HUES48 (cell line): ENCODE data around the gene MYO5B.

ENCODE experiments used
- H3K27ac ChIP-seq: one replicate; pipeline ENCODE4 v1.7.0; 2013; ENCODE audit warnings: low read depth, low read length, inconsistent platforms
- H3K27me3 ChIP-seq: 2 replicates; pipeline ENCODE4 v1.6.1; 2013; ENCODE audit warnings: mild to moderate bottlenecking, low read length; ENCODE audit not compliant: control insufficient read depth, insufficient read depth
- H3K36me3 ChIP-seq: 2 replicates; pipeline ENCODE4 v1.6.1; 2013; ENCODE audit warnings: low read length; ENCODE audit not compliant: control insufficient read depth, insufficient read depth
- H3K4me1 ChIP-seq: 2 replicates; pipeline ENCODE4 v1.6.1; 2013; ENCODE audit warnings: mild to moderate bottlenecking, low read length; ENCODE audit not compliant: control insufficient read depth, insufficient read depth
- H3K4me3 ChIP-seq: 2 replicates; pipeline ENCODE4 v1.5.1; 2013; ENCODE audit warnings: mild to moderate bottlenecking, low read depth, low read length
- H3K9ac ChIP-seq: 2 replicates; pipeline ENCODE4 v1.6.1; 2013; ENCODE audit warnings: mild to moderate bottlenecking, low read depth, low read length, moderate library complexity
- H3K9me3 ChIP-seq: 2 replicates; pipeline ENCODE4 v1.6.1; 2013; ENCODE audit warnings: low read length; ENCODE audit not compliant: control insufficient read depth, insufficient read depth

The MYO5B gene

DNA sequence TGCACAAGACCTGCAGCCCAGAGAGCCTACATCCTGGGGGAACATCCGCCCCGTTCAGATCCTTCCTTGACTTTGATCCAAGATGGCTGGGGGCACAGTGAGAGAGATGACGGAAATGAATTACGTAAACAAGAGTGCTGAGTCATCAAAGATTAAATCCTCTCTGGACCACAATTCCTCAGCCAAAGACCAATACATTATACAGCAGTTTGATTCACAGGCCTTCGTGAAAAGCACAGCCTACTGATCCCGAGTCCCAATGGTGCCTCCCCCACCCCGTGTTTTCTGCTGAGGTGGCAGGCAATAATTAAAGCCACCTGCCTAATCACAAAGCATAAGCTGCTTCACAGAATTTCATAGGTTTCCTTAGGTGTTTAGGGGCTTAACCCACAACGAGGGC is 43.0 kb downstream of the MYO5B start:
- Histone ChIP-seq H3K27me3 (no peaks in the 10 kb centered on the region), H3K4me3 (no peak overlapping the region), H3K36me3 (no peaks in the 10 kb centered on the region), H3K4me1 (no peaks in the 10 kb centered on the region), H3K27ac (no peak overlapping the region), H3K9ac (no peak overlapping the region), H3K9me3 (no peaks in the 10 kb centered on the region)

DNA sequence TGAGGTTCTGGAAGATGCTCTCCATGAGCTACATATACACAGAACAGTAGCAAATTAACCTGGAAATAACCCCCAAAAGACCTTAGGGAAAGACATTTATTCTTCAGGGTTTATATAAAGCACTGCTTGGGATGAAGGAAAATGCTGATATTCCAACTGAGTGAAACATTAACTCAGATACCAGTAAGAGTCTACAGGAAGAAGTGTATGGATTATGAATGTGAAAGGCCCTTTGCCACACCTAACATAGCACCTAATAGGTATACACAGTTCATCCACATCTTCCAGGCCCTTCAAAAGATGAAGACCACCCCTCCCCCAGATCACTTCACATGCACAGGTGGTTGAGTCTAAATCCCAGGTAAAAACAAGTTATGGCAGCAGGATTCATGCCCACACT is 50.4 kb downstream of the MYO5B start:
- Histone ChIP-seq H3K36me3 (no peaks in the 10 kb centered on the region), H3K4me3 (no peak overlapping the region), H3K27ac (no peak overlapping the region), H3K9me3 (no peaks in the 10 kb centered on the region), H3K9ac (no peak overlapping the region), H3K27me3 (no peaks in the 10 kb centered on the region), H3K4me1 (no peaks in the 10 kb centered on the region)

DNA sequence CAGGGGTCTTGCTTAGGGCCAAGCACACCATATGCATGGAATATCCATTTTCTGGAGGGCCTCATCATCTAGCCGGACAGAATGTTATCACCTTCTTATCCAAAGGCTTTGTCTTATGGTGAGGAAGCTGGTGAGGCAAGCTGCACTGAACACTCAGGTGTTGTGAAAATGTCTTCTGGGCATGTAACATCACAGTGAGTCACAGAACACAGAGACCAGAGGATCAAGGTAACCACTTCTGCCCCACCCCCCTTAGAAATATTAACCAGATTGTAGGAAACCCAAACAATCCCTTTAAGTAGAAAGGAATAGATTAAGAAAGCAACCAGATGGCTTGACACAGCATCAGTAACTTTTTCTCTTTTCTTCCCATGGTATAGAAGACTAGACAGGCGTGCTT is 51.1 kb downstream of the MYO5B start:
- no peaks in the 10 kb centered on the region for H3K27me3 ChIP-seq
- no peaks in the 10 kb centered on the region for H3K36me3 ChIP-seq
- H3K4me3 ChIP-seq = no peak overlapping the region
- no peaks in the 10 kb centered on the region for H3K9me3 ChIP-seq
- no peaks in the 10 kb centered on the region for H3K4me1 ChIP-seq
- H3K27ac ChIP-seq = no peak overlapping the region
- no peak overlapping the region for H3K9ac ChIP-seq

DNA sequence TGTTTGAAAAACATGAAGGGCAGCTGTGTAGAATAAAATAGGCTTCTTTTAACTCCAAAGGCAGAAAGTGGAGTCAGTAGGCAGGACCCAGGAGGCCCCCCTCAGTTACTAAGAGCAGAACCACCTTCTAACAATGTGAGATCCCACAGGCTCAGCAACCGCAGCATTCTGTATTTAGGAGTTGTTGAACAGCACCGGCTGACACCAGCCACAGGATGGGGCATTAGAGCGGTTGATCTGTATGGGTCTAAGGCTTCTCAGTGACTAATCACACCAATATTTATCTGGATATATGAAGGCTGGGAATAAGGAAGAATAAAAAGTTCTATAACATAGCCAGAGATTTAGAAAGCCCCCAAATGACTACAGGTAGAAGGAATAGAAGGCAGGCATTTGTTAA is 51.7 kb downstream of the MYO5B start:
- H3K36me3 ChIP-seq = no peaks in the 10 kb centered on the region
- H3K9ac ChIP-seq = no peak overlapping the region
- H3K4me1 ChIP-seq = no peaks in the 10 kb centered on the region
- H3K27me3 ChIP-seq = no peaks in the 10 kb centered on the region
- no peaks in the 10 kb centered on the region for H3K9me3 ChIP-seq
- H3K4me3 ChIP-seq = no peak overlapping the region
- H3K27ac ChIP-seq = no peak overlapping the region

DNA sequence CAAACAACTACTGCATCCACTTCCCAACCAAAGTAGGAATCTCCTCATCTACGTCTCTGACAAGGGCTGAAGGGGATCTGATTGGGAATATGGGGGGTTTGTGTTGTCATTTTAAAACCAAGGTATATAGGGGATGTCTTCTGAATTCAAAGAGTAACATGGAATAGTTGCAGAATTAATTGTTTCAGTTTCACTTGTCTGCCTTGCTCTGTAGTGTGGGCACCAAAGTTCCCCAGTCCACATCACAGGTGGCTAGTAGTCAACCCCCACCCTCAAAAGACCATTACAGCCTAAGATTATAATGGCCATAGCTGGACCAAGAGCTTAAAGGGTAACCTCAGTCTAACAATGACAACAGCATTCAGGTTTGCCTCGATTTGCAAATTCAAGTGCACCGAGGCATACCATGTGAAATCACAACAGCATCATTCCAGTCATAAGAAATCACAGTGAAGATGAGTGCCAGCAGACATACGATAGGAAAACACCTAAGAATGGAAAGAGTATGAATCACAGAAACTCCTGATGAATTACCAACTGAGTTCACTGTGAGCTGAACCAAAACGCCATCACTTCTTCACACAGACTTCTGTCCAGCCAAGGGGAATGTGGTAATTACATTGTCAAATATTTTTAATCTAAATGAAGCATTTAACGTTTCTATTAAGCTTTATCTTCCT is 52.4 kb downstream of the MYO5B start:
- H3K27me3 ChIP-seq = no peaks in the 10 kb centered on the region
- H3K27ac ChIP-seq = no peak overlapping the region
- no peaks in the 10 kb centered on the region for H3K36me3 ChIP-seq
- no peaks in the 10 kb centered on the region for H3K9me3 ChIP-seq
- no peak overlapping the region for H3K4me3 ChIP-seq
- H3K4me1 ChIP-seq = no peaks in the 10 kb centered on the region
- H3K9ac ChIP-seq = no peak overlapping the region

DNA sequence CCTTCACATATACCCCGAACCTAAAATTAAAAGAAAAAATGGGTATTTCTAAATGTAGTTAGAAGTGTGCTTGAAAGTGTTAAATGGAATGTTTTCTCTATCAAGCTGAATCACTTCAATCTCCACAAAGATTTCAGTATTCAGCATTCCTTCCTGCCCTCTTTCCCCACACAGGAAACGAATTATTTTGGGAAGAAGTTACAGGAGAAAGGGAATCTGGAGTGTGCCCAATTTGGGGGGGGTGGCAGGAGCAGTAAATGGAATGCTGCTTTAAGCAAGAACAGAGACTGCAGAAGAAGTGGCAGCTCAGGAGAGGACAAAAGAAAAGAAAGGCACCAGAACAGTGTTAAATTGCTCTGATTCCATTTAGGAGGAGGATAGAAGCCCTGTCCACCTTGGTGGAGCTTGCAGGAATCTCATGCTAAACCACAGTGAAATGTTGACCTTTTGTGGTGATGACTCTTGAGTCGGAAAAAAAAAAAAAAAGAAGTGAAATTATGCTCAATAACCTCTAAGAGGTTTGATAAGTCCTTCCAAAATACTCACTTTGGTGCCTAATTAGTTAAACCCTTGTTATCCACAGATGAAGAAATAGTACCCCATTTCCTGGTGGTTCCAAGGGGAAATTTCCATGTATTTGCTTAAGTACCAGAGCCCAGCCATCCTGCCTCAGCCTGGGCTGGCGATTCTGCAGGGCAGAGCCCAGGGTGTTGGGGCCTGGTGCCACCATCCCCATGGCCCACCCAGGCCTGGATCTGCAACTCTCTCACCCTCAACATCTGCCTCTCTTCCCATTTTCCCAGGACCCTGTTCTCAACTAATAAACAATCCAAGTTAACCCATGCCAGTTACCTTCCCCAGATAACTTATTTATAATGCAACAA is 56.5 kb downstream of the MYO5B start:
- H3K4me3 ChIP-seq = no peak overlapping the region
- H3K9me3 ChIP-seq = no peaks in the 10 kb centered on the region
- no peak overlapping the region for H3K27ac ChIP-seq
- no peak overlapping the region for H3K9ac ChIP-seq
- H3K36me3 ChIP-seq = no peaks in the 10 kb centered on the region
- peaks cover 4% of the 10 kb centered on the region for H3K4me1 ChIP-seq
- H3K27me3 ChIP-seq = no peaks in the 10 kb centered on the region

DNA sequence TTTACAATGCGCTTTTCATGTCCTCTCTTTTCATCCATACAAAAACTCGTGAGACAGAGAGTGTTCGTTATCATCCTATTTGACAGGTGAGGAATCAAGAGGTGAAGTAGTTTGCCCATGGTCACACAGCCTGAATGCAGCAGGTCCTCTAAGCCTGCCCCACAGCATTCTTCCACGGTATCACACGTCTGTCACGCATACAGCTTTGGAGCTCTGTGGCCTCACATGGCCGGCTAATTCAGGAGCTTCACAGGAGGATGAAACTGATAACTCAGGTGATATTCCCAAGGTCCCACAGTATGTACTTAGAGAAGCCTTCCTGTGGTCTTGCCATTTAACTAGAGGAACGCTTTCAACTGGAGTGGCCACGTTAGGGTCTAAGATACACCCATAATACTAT is 59.0 kb downstream of the MYO5B start:
- no peaks in the 10 kb centered on the region for H3K36me3 ChIP-seq
- H3K27me3 ChIP-seq = no peaks in the 10 kb centered on the region
- peaks cover 6% of the 10 kb centered on the region for H3K4me1 ChIP-seq
- no peak overlapping the region for H3K4me3 ChIP-seq
- no peak overlapping the region for H3K27ac ChIP-seq
- H3K9ac ChIP-seq = no peak overlapping the region
- no peaks in the 10 kb centered on the region for H3K9me3 ChIP-seq

DNA sequence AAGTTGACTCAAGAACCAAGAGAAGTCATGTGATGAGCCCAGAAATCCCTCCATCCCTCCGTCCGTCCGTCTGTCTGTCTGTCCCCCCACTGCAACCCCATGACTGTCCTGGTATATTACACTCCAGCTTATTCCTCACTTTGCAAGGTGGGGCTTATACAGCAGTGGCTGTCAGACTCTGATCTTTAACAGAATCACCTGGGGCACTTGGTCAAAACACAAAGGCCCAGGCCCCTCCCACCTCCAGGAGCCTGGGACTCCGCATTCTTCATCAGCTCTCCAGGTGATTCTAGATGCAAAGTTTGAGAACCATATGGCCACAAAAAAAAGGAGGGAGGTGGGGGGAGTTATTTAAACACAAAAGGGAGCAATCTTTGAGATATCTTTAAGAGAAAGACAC is 61.4 kb downstream of the MYO5B start:
- H3K4me3 ChIP-seq = no peak overlapping the region
- H3K9ac ChIP-seq = no peak overlapping the region
- no peaks in the 10 kb centered on the region for H3K27me3 ChIP-seq
- no peaks in the 10 kb centered on the region for H3K36me3 ChIP-seq
- H3K4me1 ChIP-seq = peaks cover 23% of the 10 kb centered on the region
- no peaks in the 10 kb centered on the region for H3K9me3 ChIP-seq
- H3K27ac ChIP-seq = no peak overlapping the region

DNA sequence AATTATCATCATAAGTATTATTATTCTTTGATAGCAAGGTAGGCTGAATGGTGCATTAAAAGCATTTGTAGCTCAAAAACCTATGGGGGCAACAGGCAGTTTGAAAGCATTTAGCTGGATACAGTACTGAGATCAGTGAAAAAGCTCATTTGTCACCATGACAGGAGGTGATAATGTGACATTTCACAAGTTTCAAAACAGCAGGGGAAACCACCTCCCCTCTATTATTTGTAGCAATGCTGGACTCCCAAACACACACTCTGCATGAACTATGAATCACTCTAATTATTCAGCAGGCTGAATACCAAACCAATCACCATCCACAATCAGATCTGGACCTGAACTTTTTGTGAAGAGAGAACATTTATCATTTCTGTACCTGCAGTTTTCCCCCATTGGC is 63.4 kb downstream of the MYO5B start:
- H3K27me3 ChIP-seq = no peaks in the 10 kb centered on the region
- no peak overlapping the region for H3K4me3 ChIP-seq
- H3K9ac ChIP-seq = no peak overlapping the region
- no peak overlapping the region for H3K27ac ChIP-seq
- no peaks in the 10 kb centered on the region for H3K36me3 ChIP-seq
- H3K4me1 ChIP-seq = peaks cover 28% of the 10 kb centered on the region
- no peaks in the 10 kb centered on the region for H3K9me3 ChIP-seq

DNA sequence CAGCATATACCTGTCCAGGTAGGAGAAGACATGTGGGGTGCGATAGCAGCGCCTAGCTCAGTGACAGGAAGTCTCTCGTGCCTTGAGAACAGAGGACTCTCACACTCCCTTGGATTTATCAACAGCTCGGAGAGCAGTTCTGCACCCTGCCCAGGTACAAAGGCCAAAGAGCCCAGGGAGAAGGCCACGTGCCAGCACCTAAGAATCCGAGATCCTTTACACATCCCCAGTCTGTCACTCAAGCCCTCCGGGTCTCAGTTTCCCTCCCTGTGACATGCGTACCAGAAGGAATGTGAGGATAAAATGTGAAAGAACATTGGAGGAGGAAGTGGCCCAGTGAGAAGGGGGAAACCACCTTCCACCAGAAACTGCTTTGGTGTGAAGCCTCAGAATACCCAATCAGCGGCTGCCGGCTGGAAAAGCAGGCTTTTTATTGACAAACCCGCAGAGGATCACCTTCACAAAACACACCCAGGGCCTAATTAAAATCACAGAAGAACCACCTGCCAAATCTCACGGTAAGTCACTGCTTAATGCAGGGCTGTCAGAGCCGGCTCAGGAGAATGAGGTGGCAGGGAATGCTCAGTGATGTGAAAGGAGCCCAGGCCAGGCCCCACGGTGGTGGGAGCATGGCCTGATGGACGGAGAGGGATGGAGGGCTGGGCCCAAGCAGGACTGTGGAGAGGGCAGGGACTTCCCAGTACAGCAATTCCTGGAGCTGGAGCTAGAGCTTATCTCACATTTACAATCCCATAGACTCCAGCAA is 66.3 kb downstream of the MYO5B start:
- Histone ChIP-seq H3K9ac (0 out of 2 replicates have a peak overlapping the region, but pooled peaks have one; percentile 9), H3K36me3 (no peaks in the 10 kb centered on the region), H3K27ac (peak overlapping the region; percentile 32), H3K27me3 (no peaks in the 10 kb centered on the region), H3K4me1 (peaks cover 26% of the 10 kb centered on the region), H3K4me3 (no peak overlapping the region), H3K9me3 (no peaks in the 10 kb centered on the region)
